Stomach smooth muscle (tissue), 2 donors: ENCODE data around the gene TPM1.
"Not testable (repeated sequence)": the region's sequence is repeated elsewhere in the genome, so short reads cannot be mapped to it uniquely, and the experiment has no call there.

ENCODE experiments used
- H3K27ac ChIP-seq: one replicate; pipeline ENCODE4 v1.7.0; 2013; ENCODE audit warnings: mild to moderate bottlenecking, low read length, inconsistent platforms
- H3K27me3 ChIP-seq, 2 donors: one replicate each; pipeline ENCODE4 v1.7.0; 2013; ENCODE audit warnings: low read length in 2 of 2; ENCODE audit not compliant: insufficient read depth in 2 of 2, control insufficient read depth in 1 of 2
- H3K36me3 ChIP-seq, 2 donors: one replicate each; pipeline ENCODE4 v1.7.0; 2013; ENCODE audit warnings: low read length in 2 of 2; ENCODE audit not compliant: control insufficient read depth in 2 of 2, insufficient read depth in 2 of 2
- H3K4me1 ChIP-seq: one replicate; pipeline ENCODE4 v1.7.0; 2013; ENCODE audit warnings: low read length; ENCODE audit not compliant: control insufficient read depth, insufficient read depth
- H3K4me3 ChIP-seq, 2 donors: one replicate each; pipeline ENCODE4 v1.7.0; 2013; ENCODE audit warnings: low read length in 2 of 2
- H3K9ac ChIP-seq, 2 donors: one replicate each; pipeline ENCODE4 v1.7.0; 2013; ENCODE audit warnings: low read length in 2 of 2, mild to moderate bottlenecking in 1 of 2
- H3K9me3 ChIP-seq, 2 donors: one replicate each; pipeline ENCODE4 v1.7.0; 2013; ENCODE audit warnings: low read length in 2 of 2; ENCODE audit not compliant: control insufficient read depth in 2 of 2
- donor health status: healthy.
- donor health status: Pancreatic carcinoma.

Gene TPM1

DNA sequence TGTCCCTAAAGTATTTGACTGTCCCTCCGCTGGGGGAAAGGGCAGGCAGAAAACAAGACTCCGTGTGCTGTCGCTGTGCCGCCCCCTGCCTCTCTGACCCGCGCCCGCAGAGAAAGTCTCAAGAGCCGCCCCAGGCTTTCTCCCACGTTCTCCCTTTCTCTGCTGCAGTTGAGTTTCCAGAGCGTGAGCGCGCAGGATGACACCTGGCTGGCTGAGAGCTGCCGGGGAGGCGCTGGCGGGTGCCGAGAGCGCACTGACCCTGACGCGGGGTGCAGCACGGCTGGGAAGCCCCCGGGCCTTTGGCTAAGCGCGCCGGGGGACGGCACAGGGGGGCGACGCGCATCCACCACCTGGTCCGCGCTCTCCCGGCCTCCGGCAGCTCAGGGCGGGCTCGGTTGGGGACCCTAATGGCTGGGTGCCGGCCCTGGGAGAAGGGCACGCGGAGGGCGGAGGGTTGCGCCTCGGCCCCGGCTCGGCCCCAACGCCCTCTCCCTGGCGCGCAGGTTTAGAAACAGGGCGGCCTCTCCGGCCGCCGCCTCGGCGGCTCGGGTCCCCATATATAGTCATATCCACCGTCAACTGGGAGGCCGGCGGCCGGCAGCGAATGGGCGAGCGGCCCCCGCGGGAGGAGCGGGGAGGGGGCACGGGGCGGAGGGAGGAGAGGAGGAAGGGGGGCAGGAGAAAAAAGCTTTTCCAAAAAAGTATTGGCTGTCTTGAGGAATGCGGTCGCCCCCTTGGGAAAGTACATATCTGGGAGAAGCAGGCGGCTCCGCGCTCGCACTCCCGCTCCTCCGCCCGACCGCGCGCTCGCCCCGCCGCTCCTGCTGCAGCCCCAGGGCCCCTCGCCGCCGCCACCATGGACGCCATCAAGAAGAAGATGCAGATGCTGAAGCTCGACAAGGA is at the start of gene TPM1:
TPM1 (plus strand) TSS at position 774 of the 903 bp plus-strand sequence; CDS start at position 857, 83 bp downstream.
- Histone ChIP-seq H3K9ac (peak within 1 kb of the TSS; percentile 99), H3K4me3 (peak within 1 kb of the TSS; percentile 97 to 98), H3K4me1 (peaks cover 17% of the 10 kb centered on the region), H3K27ac (peak within 1 kb of the TSS; percentile 98), H3K9me3 (peaks cover 0 to 7% of the 10 kb centered on the region in 2 donors), H3K27me3 (no peaks in the 10 kb centered on the region), H3K36me3 (peaks cover 13 to 22% of the 10 kb centered on the region in 2 donors)

DNA sequence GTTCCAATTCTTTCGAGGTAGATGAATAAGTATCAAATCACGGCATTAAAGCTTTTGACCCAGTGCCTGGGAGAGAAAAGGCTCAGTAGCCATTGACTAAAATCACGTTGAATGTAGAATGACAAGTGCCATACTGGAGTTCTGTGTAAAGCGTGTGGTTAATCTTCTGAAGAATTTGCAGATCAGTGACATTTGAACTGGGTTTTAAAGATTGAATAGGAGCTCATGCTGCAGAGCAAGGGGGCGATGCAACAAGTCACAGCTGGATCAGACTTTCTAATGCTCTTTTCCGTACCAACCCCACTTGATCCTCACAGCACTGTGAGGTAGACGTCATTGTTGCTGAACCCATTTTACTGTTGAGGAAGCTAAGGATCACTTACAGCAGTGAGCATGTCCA is 49.5 kb upstream of the TPM1 start:
- Histone ChIP-seq H3K36me3 (no peaks in the 10 kb centered on the region), H3K4me3 (no peak overlapping the region), H3K27ac (no peak overlapping the region), H3K4me1 (peaks cover 10% of the 10 kb centered on the region), H3K9ac (no peak overlapping the region), H3K9me3 (no peaks in the 10 kb centered on the region), H3K27me3 (no peaks in the 10 kb centered on the region)

DNA sequence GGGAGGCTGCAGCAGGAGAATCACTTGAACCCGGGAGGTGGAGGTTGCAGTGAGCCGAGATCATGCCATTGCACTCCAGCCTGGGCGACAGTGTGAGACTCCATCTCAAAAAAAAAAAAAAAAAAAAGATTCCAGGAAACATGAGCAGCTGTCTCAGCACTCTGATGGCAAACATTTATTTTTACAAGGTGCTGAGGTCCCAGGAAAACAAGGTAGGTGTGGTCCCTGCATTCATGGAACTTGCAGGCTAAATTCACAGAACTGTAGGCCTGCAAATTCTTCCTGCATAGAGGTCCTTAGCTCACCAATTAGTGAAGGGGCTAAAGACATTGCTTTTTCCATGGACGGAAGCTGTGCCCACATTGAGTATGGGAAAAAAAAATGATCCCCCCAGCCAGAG is 48.9 kb upstream of the TPM1 start:
- H3K4me1 ChIP-seq, result peaks cover 10% of the 10 kb centered on the region
- H3K9me3 ChIP-seq, H3K36me3 ChIP-seq, H3K9ac ChIP-seq, H3K27ac ChIP-seq, H3K27me3 ChIP-seq, H3K4me3 ChIP-seq: not testable (repeated sequence)

DNA sequence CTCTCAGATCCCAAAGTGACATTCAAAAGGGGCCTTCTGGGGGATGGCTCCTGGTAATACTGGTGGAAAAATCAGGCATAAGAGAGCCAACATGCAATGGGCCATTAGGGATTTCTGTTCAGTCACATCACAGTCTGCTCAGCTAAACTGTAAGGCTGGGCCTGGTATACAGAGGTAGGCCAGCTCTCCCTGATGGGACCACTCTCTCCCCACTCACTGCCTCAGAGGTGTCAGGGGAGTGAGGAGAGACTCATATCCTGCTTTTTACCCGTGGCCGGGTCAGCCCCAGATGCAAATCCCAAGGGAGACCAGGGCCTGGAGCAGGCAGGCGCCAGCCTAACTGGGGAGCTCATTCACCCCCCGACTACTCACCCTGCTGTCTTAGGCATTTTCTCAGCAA is 48.1 kb upstream of the TPM1 start:
- no peak overlapping the region for H3K4me3 ChIP-seq
- H3K9me3 ChIP-seq, result no peaks in the 10 kb centered on the region
- H3K27ac ChIP-seq, result no peak overlapping the region
- no peaks in the 10 kb centered on the region for H3K36me3 ChIP-seq
- no peak overlapping the region for H3K9ac ChIP-seq
- no peaks in the 10 kb centered on the region for H3K27me3 ChIP-seq
- peaks cover 4% of the 10 kb centered on the region for H3K4me1 ChIP-seq

DNA sequence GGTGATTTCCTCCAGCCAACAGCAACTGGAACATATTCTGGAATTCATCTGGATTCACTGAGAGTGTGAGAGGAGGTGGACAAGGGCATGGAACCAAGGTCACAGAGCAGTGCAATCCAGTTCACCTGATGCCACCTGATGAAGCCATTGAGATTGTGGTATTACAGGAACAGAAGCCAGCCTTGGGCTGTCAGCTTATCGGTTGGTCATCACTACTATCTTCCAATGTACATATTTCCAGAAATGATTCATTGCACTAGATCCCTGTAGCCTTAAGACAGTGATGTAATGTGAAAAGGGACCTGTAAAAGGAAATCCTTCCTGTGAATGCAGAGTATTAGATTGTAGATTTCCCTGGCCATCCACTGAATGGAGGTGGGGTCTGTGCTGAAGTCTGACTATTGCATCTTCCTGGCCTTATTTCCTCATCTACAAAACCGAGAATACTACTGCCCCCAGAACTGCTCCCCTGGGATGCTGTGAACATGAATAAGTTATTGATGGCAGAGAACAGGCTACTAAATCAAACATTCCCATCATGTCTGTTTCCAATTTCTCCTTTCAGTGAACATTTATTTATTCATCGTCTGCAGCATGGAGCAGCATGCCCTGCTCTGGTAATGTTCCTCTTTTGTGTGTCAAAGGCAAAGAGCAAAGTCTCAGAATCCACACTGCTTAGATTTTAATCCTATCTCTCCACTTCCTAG is 47.4 kb upstream of the TPM1 start:
- H3K4me3 ChIP-seq, result no peak overlapping the region
- H3K9ac ChIP-seq, result no peak overlapping the region
- H3K36me3 ChIP-seq, result no peaks in the 10 kb centered on the region
- H3K4me1 ChIP-seq, result no peaks in the 10 kb centered on the region
- H3K27ac ChIP-seq, result no peak overlapping the region
- H3K9me3 ChIP-seq, result no peaks in the 10 kb centered on the region
- H3K27me3 ChIP-seq, result no peaks in the 10 kb centered on the region

DNA sequence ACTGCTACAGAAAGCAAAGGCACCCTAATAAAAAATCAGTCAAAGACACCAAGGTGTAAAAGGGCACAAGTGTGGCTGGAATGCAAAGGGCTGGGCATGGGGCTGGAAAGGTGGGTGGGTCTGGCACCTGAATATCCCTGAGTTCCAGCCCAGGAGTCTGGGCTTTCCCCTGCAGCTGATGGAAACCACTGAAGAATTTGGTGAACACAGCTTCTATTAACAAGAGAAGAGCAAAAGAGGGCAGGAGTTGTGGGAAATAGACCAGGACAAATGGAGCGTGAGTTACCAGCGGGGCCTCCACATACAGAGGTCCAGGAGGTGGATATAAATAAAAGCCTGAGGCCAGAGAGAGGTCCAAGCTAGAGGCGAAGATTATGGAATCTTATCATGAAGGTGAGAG is 45.1 kb upstream of the TPM1 start:
- no peaks in the 10 kb centered on the region for H3K36me3 ChIP-seq

DNA sequence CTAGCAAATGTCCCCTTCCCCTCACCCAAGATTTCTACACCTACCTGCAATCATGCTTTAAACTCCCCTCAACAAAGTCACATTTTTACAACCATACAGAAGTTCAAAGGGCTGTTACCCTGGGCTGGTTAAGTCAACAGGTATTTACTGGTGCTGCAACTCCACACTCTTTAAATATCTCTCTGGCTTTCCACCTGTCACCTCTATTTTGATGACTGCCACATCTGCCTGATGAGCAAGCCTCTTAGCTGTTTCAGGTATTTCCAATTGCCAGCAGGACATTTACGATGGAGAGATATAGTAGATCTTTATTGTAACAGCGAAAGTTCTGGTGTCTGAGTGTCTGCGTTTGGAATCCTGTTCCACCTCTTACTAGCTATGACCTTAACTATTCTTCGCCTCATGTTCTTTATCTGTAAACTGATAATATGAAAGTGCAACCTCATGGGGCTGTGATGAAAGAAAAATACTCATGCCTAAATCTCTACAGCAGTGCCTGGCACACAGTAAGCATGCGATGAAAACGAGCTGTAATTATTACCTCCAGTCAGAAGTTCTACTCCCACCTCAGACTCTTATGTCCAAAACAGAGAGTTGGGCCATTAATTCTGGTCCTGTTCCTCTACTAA is 44.2 kb upstream of the TPM1 start:
- no peaks in the 10 kb centered on the region for H3K27me3 ChIP-seq
- no peaks in the 10 kb centered on the region for H3K4me1 ChIP-seq
- no peaks in the 10 kb centered on the region for H3K36me3 ChIP-seq
- no peak overlapping the region for H3K27ac ChIP-seq
- no peaks in the 10 kb centered on the region for H3K9me3 ChIP-seq
- H3K9ac ChIP-seq, result no peak overlapping the region
- H3K4me3 ChIP-seq, result no peak overlapping the region

More for the DNA sequence above, 45.1 kb upstream of the TPM1 start:
- H3K27ac ChIP-seq, result no peak overlapping the region
- no peaks in the 10 kb centered on the region for H3K9me3 ChIP-seq
- H3K4me3 ChIP-seq, result no peak overlapping the region
- H3K27me3 ChIP-seq, result no peaks in the 10 kb centered on the region
- H3K4me1 ChIP-seq, result no peaks in the 10 kb centered on the region
- H3K9ac ChIP-seq, result no peak overlapping the region

DNA sequence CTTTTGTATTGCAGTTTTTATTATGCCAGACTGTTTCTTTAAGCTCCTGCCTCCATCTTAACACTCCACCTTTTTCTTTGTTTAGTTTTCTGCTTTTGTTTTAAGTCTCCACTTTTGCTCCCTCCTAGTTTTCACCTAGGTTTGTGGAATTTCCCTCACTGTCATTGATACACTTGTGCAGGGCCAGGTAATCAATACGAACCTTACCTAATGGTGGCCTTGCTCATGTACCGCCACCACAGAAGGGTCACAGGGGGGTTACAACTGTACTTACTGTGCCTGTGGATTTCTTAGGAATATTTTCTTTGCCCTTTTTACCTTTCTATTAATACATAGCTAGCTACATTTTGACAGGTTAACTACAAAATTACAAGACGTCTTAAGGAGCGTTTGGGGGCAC is 43.4 kb upstream of the TPM1 start:
- H3K27ac ChIP-seq, result no peak overlapping the region

DNA sequence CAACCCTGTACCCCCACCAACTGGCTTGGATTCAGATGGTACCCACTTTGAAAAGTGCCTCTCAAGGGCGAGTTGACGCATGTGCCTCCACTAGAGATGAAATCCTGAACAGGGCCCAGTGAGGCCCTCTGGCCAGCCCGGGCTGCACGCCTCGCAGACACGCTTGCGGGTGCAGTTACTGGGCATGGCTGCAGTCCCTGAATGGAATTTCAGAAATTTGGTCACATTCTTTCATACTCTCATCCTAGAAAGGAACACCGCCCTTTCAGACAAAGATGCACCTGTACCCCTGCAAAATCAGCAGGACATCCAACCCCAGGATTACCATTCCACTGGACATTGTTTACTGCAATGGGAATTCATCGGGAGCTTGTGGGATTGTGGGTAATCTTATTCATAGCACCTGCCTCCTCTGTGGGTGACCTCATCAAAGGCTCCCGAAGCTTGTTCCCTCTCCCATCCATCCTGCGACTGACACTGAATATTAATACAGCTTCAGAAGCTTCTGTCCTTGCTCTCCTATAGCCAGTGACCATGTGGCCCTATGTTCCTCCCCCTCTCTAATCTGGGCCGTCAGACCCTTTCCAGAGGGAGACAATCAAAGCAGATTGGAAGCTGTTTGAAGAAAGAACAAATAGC is 42.5 kb upstream of the TPM1 start:
- H3K4me1 ChIP-seq, result no peaks in the 10 kb centered on the region
- no peak overlapping the region for H3K4me3 ChIP-seq
- no peaks in the 10 kb centered on the region for H3K36me3 ChIP-seq
- no peak overlapping the region for H3K27ac ChIP-seq
- no peak overlapping the region for H3K9ac ChIP-seq
- H3K27me3 ChIP-seq, result no peaks in the 10 kb centered on the region
- H3K9me3 ChIP-seq, result no peaks in the 10 kb centered on the region

More for the DNA sequence above, 43.4 kb upstream of the TPM1 start:
- Histone ChIP-seq H3K9me3 (no peaks in the 10 kb centered on the region), H3K4me1 (no peaks in the 10 kb centered on the region), H3K9ac (no peak overlapping the region), H3K27me3 (no peaks in the 10 kb centered on the region), H3K36me3 (no peaks in the 10 kb centered on the region), H3K4me3 (no peak overlapping the region)

DNA sequence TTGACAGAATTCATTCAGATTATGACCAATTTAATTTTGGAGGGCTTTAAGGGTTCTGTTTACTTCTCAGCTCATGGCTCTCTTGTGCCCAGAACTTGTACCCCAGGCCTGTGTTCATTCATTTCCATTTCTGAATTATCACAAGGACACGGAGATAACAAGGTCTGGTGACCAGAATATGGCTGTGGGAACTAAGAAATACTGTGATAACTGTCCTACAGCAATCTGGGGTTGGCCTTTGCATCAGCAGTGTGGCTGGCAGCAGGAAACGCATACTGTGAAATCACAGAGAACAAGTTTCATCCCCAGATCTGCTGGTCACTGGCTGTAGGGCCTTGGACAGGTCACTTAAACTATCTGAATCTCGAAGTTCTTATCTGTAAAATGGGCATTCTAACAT is 41.8 kb upstream of the TPM1 start:
- no peaks in the 10 kb centered on the region for H3K36me3 ChIP-seq

More for the DNA sequence above, 41.8 kb upstream of the TPM1 start:
- H3K4me1 ChIP-seq, result no peaks in the 10 kb centered on the region
- H3K9ac ChIP-seq, result no peak overlapping the region
- H3K27me3 ChIP-seq, result no peaks in the 10 kb centered on the region
- no peaks in the 10 kb centered on the region for H3K9me3 ChIP-seq
- no peak overlapping the region for H3K27ac ChIP-seq
- no peak overlapping the region for H3K4me3 ChIP-seq
